HepG2 (cell line): ENCODE measurements around the gene NES. TPM values are rescaled to one million over a fixed set of nuclear protein-coding genes. Genes with fewer than 3 reads are reported as not detected.

ENCODE experiments used
- ATM ChIP-seq: fragments of 450-650 bp; IDR thresholded peaks from 2 replicates; pipeline ENCODE4 v1.7.1; 2017; ENCODE audit warnings: mild to moderate bottlenecking, borderline replicate concordance
- FOXK2 ChIP-seq: fragments of 450-650 bp; IDR thresholded peaks from 2 replicates; pipeline ENCODE4 v1.6.1; 2016
- GLI4 ChIP-seq: sonication (generic); formaldehyde crosslinking; IDR thresholded peaks from 2 replicates; pipeline ENCODE4 v1.5.1; 2020; ENCODE audit warnings: missing genetic modification reagents, mild to moderate bottlenecking, moderate library complexity, borderline replicate concordance
- MEIS1 ChIP-seq: sonication (generic); formaldehyde crosslinking; IDR thresholded peaks from 2 replicates; pipeline ENCODE4 v1.9.0; 2021; ENCODE audit warnings: mild to moderate bottlenecking, missing genetic modification reagents, moderate library complexity, borderline replicate concordance
- MTA3 ChIP-seq: sonication (generic); formaldehyde crosslinking; IDR thresholded peaks from 2 replicates; pipeline ENCODE4 v1.4.0; 2020; ENCODE audit warnings: missing genetic modification reagents
- PTBP1 ChIP-seq: fragments of 200-400 bp; formaldehyde crosslinking; IDR thresholded peaks from 2 replicates; pipeline ENCODE4 v1.6.1; 2018; ENCODE audit warnings: low read length, low read depth; ENCODE audit not compliant: poor library complexity, severe bottlenecking
- RARA ChIP-seq: IDR thresholded peaks from 2 replicates; pipeline ENCODE4 v1.6.1; 2016; ENCODE audit warnings: missing genetic modification reagents, missing compliant biosample characterization
- REL ChIP-seq: sonication (generic); formaldehyde crosslinking; conservative IDR thresholded peaks from 2 replicates; pipeline ENCODE4 v1.8.0; 2022; ENCODE audit warnings: mild to moderate bottlenecking, missing genetic modification reagents, moderate library complexity
- RORA ChIP-seq: sonication (generic); formaldehyde crosslinking; IDR thresholded peaks from 2 replicates; pipeline ENCODE4 v1.5.0; 2020; ENCODE audit warnings: mild to moderate bottlenecking, missing genetic modification reagents, moderate library complexity
- TSC22D2 ChIP-seq: sonication (generic); formaldehyde crosslinking; IDR thresholded peaks from 2 replicates; pipeline ENCODE4 v1.5.1; 2020; ENCODE audit warnings: missing genetic modification reagents, mild to moderate bottlenecking, borderline replicate concordance
- YEATS2 ChIP-seq: sonication (generic); formaldehyde crosslinking; IDR thresholded peaks from 2 replicates; pipeline ENCODE4 v1.4.0; 2020; ENCODE audit warnings: missing genetic modification reagents, borderline replicate concordance
- ZC3H13 ChIP-seq: sonication (generic); formaldehyde crosslinking; IDR thresholded peaks from 2 replicates; pipeline ENCODE4 v1.8.1; 2023; ENCODE audit warnings: mild to moderate bottlenecking, missing genetic modification reagents, moderate library complexity
- ZNF552 ChIP-seq: sonication (generic); formaldehyde crosslinking; IDR thresholded peaks from 2 replicates; pipeline ENCODE4 v1.9.0; 2022; ENCODE audit warnings: missing genetic modification reagents, mild to moderate bottlenecking, borderline replicate concordance
- ZNF567 ChIP-seq: sonication (generic); formaldehyde crosslinking; IDR thresholded peaks from 2 replicates; pipeline ENCODE4 v1.8.1; 2023; ENCODE audit warnings: mild to moderate bottlenecking, missing genetic modification reagents, borderline replicate concordance
- polyA plus RNA-seq, 8 experiments: library from polyadenylated mRNA; depleted of rRNA in 3 of 8; stranded (reverse) in 7 of 8; unstranded in 1 of 8; fragments of >200 nt; fragmentation: Illumina TruSeq in 4 of 8; extraction: Trizol in 4 of 8; gene quantifications; 2 replicates each; pipeline versions ENCODE4 v1.2.1 to v1.2.3, GENCODE V29; 2011 to 2016; ENCODE audit warnings: low read depth in 4 of 8, missing spikeins in 1 of 8, mixed read lengths in 1 of 8; ENCODE audit not compliant: insufficient read depth in 1 of 8
- total RNA-seq, 5 experiments: library from RNA; depleted of rRNA; stranded (reverse); fragments of >200 nt; fragmentation: Illumina TruSeq; extraction: Trizol; gene quantifications; 2 replicates each; pipeline ENCODE4 v1.2.3, GENCODE V29; 2016; ENCODE audit warnings: low read depth in 1 of 5
- TF ChIP-seq, protein P1 (sequence below): sonication (generic); formaldehyde crosslinking; IDR thresholded peaks from 2 replicates; pipeline ENCODE4 v1.9.0; 2021; ENCODE audit warnings: missing genetic modification reagents, borderline replicate concordance
- TF ChIP-seq, protein P2 (sequence below): sonication (generic); formaldehyde crosslinking; IDR thresholded peaks from 2 replicates; pipeline ENCODE4 v1.4.0; 2020; ENCODE audit warnings: missing genetic modification reagents, mild to moderate bottlenecking, borderline replicate concordance
- TF ChIP-seq, protein P3 (sequence below): sonication (generic); formaldehyde crosslinking; IDR thresholded peaks from 2 replicates; pipeline ENCODE4 v1.4.0; 2020; ENCODE audit warnings: missing genetic modification reagents, borderline replicate concordance
- TF ChIP-seq, protein P4 (sequence below): sonication (generic); formaldehyde crosslinking; IDR thresholded peaks from 2 replicates; pipeline ENCODE4 v1.4.0; 2020; ENCODE audit warnings: missing genetic modification reagents

The NES gene
- total and polyA plus RNA-seq, 2 of the 13 experiments (the other 11 are each of a cell fraction or from before 2014, with no cell fraction given), result 1.7 to 16.6 TPM

DNA sequence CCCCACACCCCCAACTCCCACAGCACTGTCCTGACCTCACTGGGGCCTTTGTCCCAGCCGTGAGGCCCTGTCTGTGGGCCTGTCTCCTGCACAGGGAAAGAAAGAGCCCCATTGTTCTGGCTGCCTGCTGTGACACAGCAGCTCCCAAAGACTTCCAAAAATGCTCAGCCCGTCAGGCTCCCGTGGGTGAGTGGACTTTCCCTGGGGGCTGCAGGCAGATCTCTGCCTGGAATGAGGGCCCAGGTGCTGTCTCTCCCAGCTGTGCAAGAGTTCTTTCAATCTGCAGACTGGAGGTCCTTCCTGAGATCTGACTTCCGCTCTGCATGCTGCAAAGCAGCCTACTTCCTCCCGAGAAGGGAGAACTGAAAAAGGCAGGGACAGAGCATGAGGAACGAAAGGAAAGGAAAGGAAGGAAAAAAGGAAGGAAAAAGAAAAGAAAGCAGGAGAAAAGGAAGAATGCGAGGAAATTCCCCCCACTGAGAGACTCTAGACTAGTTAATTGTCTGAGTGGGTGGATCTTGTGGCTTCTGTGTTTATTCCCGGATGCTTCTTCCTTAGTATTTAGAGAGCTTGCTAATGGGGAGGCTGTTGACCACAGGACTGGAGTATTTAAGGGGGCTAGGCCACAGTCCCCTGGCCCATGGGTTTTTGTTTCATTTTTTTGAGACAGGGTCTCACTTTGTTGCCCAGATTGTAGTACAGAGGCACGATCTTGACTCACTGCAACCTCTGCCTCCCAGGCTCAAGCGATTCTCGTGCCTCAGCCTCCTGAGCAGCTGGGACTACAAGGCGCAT, 15.0 kb downstream of the NES start (continued):
- TF ChIP-seq YEATS2 (CRISPR knock-in tag) (no peak), ZNF552 (no peak), ATM (no peak), RARA (CRISPR knock-in tag) (peak; percentile 58), ZNF567 (CRISPR knock-in tag) (no peak), GLI4 (CRISPR knock-in tag) (no peak), RORA (no peak), TSC22D2 (CRISPR knock-in tag) (no peak), REL (no peak), MEIS1 (CRISPR knock-in tag) (no peak), PTBP1 (no peak), FOXK2 (no peak), ZC3H13 (CRISPR knock-in tag) (no peak), MTA3 (CRISPR knock-in tag) (no peak)
- TF ChIP-seq, protein P1, sequence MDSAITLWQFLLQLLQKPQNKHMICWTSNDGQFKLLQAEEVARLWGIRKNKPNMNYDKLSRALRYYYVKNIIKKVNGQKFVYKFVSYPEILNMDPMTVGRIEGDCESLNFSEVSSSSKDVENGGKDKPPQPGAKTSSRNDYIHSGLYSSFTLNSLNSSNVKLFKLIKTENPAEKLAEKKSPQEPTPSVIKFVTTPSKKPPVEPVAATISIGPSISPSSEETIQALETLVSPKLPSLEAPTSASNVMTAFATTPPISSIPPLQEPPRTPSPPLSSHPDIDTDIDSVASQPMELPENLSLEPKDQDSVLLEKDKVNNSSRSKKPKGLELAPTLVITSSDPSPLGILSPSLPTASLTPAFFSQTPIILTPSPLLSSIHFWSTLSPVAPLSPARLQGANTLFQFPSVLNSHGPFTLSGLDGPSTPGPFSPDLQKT (CRISPR knock-in tag), result no peak
- TF ChIP-seq, protein P2, sequence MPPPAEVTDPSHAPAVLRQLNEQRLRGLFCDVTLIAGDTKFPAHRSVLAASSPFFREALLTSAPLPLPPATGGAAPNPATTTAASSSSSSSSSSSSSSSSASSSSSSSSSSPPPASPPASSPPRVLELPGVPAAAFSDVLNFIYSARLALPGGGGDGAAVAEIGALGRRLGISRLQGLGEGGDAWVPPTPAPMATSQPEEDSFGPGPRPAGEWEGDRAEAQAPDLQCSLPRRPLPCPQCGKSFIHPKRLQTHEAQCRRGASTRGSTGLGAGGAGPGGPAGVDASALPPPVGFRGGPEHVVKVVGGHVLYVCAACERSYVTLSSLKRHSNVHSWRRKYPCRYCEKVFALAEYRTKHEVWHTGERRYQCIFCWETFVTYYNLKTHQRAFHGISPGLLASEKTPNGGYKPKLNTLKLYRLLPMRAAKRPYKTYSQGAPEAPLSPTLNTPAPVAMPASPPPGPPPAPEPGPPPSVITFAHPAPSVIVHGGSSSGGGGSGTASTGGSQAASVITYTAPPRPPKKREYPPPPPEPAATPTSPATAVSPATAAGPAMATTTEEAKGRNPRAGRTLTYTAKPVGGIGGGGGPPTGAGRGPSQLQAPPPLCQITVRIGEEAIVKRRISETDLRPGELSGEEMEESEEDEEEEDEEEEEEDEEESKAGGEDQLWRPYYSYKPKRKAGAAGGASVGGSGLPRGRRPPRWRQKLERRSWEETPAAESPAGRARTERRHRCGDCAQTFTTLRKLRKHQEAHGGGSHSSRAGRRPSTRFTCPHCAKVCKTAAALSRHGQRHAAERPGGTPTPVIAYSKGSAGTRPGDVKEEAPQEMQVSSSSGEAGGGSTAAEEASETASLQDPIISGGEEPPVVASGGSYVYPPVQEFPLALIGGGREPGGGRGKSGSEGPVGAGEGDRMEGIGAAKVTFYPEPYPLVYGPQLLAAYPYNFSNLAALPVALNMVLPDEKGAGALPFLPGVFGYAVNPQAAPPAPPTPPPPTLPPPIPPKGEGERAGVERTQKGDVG, result no peak
- TF ChIP-seq, protein P3, sequence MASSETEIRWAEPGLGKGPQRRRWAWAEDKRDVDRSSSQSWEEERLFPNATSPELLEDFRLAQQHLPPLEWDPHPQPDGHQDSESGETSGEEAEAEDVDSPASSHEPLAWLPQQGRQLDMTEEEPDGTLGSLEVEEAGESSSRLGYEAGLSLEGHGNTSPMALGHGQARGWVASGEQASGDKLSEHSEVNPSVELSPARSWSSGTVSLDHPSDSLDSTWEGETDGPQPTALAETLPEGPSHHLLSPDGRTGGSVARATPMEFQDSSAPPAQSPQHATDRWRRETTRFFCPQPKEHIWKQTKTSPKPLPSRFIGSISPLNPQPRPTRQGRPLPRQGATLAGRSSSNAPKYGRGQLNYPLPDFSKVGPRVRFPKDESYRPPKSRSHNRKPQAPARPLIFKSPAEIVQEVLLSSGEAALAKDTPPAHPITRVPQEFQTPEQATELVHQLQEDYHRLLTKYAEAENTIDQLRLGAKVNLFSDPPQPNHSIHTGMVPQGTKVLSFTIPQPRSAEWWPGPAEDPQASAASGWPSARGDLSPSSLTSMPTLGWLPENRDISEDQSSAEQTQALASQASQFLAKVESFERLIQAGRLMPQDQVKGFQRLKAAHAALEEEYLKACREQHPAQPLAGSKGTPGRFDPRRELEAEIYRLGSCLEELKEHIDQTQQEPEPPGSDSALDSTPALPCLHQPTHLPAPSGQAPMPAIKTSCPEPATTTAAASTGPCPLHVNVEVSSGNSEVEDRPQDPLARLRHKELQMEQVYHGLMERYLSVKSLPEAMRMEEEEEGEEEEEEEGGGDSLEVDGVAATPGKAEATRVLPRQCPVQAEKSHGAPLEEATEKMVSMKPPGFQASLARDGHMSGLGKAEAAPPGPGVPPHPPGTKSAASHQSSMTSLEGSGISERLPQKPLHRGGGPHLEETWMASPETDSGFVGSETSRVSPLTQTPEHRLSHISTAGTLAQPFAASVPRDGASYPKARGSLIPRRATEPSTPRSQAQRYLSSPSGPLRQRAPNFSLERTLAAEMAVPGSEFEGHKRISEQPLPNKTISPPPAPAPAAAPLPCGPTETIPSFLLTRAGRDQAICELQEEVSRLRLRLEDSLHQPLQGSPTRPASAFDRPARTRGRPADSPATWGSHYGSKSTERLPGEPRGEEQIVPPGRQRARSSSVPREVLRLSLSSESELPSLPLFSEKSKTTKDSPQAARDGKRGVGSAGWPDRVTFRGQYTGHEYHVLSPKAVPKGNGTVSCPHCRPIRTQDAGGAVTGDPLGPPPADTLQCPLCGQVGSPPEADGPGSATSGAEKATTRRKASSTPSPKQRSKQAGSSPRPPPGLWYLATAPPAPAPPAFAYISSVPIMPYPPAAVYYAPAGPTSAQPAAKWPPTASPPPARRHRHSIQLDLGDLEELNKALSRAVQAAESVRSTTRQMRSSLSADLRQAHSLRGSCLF, result no peak
- TF ChIP-seq, protein P4, sequence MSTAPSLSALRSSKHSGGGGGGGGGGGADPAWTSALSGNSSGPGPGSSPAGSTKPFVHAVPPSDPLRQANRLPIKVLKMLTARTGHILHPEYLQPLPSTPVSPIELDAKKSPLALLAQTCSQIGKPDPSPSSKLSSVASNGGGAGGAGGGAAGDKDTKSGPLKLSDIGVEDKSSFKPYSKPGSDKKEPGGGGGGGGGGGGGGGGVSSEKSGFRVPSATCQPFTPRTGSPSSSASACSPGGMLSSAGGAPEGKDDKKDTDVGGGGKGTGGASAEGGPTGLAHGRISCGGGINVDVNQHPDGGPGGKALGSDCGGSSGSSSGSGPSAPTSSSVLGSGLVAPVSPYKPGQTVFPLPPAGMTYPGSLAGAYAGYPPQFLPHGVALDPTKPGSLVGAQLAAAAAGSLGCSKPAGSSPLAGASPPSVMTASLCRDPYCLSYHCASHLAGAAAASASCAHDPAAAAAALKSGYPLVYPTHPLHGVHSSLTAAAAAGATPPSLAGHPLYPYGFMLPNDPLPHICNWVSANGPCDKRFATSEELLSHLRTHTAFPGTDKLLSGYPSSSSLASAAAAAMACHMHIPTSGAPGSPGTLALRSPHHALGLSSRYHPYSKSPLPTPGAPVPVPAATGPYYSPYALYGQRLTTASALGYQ, result no peak
